Activated naive CD4-positive, alpha-beta T cell treated with Interleukin-2 at 50 U/mL for 16 hours (primary cell): ENCODE data around the gene GIT2.

Source experiments
- DNase-seq: peaks from one replicate; pipeline ENCODE4 v3.0.0-alpha.2; 2020

The GIT2 gene

DNA sequence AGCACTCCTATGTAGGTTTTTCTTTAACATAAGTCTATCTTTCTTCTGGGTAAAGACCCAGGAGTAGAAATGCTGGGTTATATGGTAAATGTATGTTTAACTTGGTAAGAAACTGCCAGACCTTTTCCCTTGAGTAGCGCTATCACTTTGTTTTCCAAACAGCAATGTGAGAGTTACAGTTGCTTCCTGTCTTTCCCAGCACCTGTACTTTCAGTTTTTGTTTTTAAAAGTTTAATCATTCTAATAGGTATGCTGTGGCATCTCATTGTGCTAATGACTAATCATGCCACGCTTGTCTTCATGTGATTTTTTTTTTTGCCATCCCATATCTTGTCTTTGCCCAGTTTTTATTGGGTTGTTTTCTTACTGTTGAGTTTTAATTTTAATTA, 28.1 kb downstream of the GIT2 start:
- no peak for DNase-seq

DNA sequence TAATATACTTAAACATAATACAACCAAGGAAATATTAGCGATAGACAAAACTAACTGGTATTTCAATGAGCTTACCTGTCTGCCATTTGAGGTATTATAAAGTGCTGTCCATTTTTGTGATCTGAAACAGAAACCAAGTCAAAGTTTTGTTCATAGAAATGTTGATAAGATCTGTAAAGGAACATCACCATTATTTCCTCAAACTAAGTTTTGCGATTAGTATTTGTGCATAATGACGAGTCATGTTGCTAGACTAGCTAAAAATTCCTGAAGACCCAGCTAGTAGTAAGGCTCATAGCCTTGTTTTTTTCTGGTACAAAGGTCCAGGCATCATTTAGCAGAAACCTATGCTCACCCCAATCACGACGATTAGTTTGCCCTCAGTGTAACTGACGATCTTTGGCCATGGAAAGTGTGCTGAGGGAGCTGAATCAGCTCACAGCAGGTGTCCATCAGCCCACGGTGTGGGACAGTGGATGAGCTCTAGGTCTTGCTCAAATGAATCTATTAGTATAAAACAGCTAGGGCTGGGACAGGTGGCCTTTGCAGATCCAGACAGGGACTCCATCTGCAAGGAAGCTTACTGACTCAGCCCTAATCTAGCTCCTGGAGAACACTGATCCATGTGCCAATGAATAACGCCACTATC, 28.7 kb downstream of the GIT2 start:
- DNase-seq: peak; percentile 19

DNA sequence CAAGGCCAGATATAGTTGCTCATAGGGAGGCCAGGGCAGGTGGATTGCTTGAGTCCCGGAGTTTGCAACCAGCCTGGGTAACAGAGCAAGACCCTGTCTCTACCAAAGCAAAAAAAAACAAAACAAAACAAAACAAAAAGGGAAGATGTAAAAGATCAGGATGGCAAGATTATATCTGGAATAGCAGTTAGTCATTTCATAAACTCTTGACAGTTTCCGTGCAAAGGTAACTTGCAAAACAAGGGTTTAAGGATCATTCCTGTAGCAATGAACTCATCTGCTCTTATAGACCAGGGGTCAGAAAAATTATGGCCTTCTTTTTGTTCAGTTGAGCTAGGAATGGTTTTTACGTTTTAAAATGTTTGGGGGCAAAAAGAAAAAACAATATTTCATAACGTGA, 29.6 kb downstream of the GIT2 start:
- no peak for DNase-seq

DNA sequence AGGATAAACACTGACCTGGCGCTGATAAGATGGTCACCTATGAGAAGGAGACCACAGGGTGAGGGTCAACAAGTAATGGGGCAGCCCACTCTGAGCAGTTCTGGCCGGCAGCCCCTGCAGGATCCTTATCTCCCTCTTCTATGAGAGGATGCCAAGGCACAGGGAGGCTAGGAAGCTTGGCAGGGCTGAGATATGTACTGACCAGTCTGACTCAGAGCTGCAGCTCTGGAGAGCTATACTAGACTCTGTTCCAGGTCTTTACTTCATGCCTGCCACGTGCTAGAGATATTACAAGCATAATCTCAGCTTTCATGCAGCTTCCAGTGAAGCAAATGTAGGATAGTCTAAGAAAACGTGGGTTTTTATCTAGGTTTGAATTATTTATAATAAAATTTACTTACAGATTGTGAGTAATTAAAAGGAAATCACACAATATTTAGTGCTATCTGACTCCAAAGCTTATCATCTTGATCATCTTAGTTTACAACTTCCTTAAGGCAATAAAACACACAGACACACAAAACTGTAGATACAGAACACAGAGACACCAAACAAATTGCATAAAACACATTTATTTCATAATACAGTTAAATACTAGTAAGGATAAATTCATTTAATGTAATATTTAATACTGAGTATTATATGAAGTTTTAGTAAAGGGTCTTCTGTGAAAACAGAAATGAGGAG, 32.3 kb downstream of the GIT2 start:
- DNase-seq: no peak

DNA sequence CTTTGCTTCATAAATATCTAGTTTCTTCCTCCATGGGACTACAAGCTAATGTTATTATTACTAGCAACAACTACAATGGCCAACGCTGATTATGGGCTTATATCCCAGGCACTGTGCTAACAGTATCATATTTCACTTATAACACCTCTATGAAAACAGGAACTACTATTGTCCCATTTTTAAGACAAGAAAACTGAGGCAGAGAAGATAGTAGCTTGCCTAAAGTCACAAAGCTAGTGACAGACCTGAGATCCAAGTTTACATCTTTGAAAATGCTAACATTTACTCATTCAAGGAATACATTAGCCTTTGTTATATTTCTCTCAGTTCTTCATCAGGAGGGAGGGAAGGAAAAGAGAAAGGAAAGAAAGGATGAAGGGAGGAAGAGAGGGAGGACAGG, 32.8 kb downstream of the GIT2 start:
- DNase-seq: no peak

DNA sequence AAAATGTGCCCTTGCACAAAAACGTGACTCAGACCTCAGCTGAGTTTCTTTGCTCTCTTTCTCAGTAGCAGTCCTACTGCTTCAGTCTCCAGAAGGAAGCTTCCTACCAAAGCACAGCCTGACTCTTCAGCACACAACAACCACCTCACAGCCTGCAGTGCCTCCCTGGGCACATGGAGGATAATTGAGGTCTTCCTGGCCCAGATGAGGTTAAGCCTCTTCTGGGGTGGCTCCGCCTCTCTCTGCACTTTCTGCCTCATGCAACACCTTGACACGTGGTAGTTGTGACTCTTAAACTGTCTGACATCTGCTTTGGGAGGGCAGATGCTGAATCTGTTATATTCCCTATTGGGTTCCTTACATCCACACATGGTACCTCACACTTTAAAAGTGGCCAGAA, 33.8 kb downstream of the GIT2 start:
- DNase-seq: no peak

DNA sequence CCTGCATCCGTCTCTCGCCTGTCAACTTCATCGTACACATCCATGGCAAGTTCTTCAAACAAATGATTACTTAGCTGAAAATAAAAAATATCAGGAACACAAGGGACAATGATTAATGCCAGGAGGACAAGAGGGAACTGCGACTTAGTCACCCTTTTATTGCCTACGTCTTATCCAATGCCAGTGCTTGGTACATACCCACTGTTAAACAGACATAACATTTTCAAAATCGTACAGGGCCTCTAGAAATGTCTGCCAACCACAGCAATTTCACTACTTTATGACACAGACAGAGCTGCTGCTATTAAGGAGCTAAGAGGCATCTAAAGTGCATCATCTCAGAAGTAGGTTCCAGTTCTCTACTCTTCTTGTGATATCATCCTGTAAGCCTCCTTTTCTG, 34.6 kb downstream of the GIT2 start:
- no peak for DNase-seq

DNA sequence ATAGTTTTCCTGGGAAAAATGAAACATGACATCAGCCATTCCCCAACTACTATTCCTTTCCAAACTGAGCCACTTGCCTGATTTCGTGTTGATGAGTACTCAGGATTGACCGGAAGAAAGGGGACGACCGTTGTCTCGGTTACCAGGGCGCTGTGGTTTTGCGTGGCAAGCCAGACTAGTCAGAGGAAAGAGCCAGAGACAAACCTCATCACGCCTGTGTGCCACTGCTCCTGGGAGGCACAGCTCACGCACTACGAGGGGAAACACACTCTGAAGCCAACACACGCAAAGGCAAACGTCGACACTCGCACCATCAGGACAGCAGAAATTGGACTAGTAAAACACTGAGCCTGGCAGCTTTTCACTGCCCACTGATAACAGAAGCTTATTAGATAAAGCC, 35.0 kb downstream of the GIT2 start:
- no peak for DNase-seq

DNA sequence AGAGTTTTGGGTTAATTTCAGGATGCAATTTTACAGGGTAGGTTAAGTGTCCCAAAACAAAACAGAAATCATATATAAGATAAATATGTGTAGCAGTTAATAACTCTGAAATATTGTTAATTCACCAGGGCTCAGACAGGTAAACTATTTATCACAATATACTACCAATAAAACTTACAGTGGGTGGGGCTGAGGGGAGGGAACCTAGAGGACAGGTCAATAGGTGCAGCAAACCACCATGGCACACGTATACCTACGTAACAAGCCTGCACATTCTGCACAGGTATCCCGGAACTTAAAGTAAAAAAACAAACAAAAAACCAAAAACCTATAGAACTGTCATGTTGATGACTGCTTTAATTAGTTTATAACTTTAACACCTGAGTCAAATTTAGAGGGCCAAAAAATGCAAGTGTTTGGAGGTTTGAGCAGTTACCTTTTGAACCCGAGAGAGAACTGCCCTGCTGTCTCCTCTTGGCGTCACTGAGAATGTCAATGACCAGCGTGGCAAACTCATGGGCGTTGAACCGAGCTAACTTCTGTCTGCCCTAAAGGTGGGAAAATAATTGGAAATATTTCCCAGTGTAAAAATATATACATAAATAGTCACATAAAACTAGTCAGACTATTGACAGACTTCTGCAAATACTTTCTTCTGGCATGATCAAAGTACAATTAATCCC, 36.6 kb downstream of the GIT2 start:
- no peak for DNase-seq

DNA sequence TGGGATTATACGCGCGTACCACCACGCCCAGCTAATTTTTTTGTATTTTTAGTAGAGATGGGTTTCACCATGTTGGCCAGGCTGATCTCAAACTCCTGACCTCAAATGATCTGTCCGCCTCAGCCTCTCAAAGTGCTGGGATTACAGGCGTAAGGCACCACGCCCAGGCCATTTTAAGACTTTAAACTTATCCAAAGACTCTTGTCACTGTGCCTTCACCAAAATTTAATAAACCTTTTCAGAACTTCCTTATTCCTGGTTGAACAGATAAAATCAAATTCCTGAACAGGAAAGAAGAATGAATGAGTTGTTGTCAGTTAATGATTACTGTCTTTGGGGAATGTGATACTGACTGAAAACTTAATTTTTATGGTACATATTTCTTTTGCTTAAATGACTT, 37.8 kb downstream of the GIT2 start:
- no peak for DNase-seq

DNA sequence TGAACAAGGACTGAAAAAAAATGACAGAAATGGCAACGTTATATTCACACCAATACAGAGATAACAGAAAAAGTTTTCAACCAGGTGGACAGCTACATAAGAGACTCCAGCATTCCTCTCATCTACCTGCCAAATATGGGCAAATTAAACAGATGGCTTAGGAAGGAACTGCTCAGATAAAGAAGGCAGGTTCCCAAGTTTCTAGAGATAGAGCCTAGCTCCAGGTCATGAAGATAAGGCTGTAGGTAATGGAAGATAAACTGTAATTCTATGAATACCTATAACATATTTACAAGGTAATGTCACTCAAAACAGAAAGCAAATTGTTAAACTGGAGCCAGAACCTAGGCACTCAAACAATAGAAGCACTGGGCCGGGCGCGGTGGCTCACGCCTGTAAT, 42.5 kb downstream of the GIT2 start:
- DNase-seq: no peak

DNA sequence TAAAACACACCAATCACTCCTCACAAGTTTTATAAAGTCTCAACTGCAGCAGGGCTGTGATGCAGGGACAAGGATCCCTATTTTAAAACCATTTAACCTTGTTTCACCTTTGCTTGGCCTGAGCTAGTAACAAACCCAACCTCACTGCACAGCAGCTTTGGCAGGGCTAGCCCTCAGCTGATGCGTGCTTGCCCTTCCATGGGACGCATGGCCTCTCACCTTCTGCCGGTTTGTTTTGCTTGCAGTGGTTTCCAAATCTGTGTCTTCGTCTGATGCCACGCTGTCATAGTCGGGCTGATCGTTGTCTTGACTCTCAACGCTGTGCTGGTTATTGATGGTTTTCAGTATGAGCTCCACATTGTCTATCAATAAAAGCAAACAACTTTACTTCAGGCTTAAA, 43.3 kb downstream of the GIT2 start:
- no peak for DNase-seq

DNA sequence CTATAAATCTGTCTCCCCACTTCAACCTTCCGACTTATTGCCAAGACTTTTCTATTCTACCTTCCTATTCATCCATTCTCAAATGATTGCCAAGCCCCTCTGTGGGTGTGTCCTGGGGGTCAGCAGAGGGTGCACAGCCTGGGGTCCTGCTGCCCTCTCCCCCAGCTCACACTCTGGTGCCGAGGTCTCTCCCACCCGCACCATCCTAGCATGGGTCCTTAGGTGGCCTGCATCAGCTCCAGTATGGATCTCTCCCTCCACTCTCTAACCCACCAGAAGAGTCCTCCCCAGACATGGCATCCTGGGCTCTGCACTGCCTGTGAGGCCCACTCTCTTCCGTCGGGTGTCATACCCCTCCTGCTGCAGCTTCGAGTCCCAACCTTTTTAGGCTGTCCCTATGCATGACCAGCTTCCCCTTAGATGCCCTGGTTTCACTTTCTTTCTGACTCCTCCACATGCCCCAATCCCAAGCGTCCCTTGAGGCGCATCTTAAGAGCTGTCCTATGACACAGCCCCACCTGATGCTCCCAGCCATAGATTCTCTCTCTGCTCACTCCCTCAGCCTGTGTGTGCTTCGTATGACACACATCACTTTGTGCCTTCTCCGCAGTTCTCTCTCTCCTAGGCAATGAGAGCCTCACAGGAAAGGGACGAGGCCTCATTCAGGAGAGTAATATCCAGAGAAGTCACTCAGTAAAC, 43.9 kb downstream of the GIT2 start:
- DNase-seq: no peak

DNA sequence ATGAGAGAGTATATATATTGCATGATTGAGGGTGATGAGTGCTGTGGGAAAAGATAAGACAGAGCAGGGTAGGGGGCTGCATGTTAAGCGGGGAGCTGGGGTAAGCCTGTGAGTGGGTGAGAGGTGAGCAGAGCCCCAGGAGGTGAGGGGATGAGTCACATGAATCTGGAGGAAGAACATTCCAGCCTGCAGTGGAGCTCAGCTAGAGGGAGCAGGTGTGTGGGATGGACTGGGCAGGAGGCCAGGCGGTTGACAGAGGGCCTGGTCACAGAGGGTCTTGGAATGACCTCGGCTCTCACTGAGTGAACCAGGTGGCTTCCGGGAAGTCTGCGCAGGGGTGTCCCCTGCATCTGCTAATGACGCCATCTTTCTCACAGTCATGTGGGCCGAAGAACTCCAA, 44.4 kb downstream of the GIT2 start:
- no peak for DNase-seq

DNA sequence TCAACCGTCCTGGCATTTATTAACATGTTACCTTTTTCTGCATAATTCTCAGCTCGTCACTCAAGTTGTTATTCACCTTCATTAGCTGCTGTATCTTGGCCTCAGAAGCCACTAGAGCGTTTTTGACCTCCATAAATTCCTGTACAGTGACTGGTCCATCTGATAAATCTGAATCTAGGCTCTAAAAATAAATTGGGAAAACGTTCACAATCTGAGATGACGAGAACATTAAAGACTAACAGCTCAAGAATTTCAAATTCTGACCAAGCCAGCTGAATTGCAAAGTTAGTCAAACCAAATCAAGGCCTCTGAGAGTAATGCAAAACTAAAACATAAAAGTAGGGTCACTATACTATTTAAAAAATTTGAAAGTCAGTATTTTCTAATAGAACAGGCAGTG, 45.0 kb downstream of the GIT2 start:
- no peak for DNase-seq

DNA sequence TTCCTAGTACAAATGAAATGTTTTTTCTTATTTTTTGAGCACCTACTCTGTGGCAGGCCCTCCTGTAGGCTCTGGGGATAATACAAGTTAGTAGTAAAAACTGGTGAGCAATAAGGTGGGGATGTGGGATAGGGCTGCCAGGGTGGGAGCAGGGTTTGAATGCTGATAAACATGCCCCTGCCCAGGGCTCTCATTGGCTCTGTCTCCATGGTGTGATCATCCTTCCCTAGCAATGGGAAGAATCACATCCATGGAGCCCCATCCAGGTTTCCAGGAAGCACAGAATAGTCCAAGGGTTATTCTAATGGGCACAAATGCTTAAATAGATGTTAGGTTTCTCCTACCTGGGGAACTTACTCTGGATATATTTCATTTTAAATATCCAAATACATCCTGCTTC, 45.5 kb downstream of the GIT2 start:
- DNase-seq: no peak

DNA sequence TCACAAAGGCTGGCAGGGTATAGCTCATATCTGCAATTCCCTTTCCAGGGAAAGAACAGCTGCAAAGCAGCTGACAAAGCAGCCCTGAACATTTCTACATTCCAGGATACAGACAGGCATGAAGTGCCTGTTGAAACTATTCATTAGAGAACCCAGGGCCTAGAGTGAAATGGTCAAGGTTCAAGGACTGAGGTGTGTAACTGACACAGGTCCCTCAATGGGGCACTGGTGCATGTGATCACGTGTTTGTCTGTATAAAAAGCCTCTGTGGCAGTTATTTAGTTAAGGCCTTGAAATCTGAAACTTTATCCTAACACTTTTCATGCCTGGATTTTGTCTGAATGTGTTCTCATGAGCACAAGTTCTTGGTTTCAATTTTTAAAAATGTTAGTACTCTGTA, 47.1 kb downstream of the GIT2 start:
- no peak for DNase-seq

DNA sequence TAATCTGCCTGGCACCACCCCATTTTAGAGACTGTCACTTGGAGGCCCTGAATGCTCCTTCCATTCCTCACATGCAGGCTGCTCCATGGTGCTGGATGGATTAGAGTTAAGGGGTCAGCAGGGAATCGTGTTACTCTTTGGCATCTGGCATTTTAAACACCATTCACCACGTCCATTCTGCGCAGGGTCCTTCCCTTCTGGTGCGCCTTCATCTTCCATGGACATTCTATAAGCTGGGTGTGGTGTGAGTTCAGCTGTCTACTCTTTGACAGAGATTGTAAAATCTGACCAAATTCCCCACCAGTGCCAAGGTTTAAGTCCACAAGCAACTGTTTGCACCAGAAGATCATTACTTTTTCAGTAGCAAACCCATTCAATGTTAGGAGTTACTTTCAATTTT, 47.8 kb downstream of the GIT2 start:
- DNase-seq: no peak

DNA sequence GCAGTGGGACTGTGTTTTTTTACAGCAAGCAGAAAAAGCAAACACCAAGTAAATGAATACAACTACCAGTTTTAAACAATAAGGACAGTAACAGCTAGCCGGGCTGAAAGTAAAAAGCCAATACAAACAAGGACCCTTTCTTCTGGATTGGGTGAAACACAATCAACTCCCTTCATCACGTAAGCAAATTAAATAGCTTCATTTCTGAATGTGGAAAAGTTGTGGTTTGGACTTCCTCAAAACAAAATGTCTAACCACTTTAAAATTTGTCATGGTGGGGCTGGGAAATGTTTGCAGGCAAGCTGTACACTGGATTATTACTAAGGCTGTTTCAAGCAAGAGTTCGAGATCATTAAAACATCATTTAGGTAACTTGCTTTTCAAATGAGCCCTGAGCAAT, 48.6 kb downstream of the GIT2 start:
- DNase-seq: no peak

DNA sequence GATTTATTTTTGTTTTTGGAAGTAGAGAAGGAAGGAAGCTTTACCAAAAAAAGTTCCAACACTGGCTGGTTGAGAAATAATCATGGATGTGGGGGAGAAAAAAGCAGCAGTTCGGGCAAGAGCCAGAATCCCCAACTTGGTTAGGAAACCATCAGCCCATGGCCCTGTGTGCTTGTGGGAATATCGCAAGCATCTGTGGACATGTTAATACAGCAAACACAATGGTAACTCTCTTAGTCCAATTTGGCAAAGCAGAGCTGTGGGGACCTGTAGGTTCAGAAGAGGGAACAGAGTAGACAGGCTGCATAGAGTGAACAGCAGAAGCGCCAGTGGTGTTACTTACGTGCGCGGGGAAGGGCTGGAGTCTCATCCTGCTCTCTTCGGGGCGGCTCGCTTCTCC, 49.3 kb downstream of the GIT2 start:
- DNase-seq: no peak

DNA sequence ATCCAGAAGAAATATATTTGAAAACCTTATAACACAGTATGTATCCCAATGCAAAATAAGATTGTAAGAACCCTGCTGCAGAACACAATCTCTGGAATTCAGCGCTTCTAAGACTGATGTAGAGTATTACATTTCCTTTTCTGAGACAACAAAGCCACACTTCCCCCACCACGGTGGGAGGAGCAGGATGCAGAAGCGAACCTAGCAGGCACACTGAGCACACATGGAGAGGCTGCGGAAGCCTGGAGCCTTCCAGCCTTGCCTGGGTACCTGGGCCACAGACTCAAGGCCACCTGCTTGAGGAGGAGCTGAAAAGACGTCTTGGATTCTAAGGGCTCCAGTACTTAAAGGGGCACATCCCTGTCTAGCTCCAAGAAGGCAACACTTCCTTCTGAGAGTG, 49.7 kb downstream of the GIT2 start:
- no peak for DNase-seq

DNA sequence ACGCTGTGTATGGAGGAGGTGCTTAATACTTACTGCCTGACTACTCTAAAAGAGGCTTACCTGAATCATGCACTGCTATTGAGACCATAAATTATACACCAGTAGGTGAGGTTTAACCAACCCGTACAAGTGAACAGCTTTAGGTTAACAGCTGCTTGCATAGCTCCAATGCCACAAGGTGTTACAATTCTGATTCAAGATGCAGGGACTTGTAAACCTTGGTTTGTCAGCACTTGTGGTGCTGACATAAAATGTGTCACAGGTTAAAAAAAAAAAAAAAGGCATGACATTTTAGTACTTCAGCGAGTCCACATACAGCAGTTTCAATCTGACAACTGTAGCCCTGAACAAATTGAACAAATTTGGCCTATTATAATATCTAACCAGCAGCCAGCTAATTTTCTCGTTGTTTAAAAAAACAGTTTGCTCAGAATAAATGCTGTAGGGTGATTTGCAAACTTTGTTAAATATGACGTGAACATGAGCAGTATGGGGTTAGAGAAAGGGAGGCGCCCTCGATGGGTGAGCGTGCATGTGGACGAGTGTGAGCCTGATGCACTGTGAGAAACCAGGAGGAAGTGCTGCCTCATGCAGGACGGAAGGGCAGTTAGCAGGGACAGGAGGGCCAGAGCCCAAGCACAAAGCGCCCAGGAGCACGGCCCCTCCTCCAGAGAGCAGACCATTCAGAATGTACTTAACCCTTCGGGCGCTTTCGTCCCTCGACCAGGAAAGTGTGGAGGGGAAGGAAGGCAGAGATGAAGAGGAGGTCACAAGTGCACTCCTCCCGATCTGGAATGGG, 51.4 kb downstream of the GIT2 start:
- no peak for DNase-seq

DNA sequence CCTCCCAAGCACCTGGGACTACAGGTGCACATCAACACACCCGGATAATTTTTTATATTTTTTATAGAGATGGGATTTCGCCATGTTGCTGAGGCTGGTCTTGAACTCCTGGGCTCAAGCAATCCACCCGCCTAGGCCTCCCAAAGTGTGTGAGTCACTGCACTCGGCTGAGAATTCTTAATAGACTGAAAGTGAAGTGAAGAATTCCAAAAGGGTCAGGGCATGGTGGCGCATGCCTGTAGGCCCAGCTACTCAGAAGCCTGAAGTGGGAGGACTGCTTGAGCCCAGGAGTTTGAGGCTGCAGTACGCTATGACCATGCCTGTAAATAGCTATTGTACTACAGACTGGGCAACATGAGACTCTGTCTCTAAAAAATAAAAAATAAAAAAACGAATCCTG, 52.4 kb downstream of the GIT2 start:
- no peak for DNase-seq
